ENCODE measurements around the gene NEO1. TPM values are rescaled to one million over a fixed set of nuclear protein-coding genes. Genes with fewer than 3 reads are reported as not detected.
A peak's percentile ranks its signal among the peaks of the same experiment; 100 is the strongest.

Gene NEO1
- total and polyA plus RNA-seq, 7 donors = 2.5 to 33.3 (median 22.5) TPM

GRCh38 chr15:73005446-73005845 is 46.8 kb upstream of the NEO1 start:
- Histone ChIP-seq H3K4me1 (peaks cover 23% of the 10 kb centered on the region), H3K36me3 (ENCODE audit: insufficient read depth in 1 of 2, low read depth in 1 of 2) (no peaks in the 10 kb centered on the region), H3K4me3 (no peak overlapping the region), H3K9me3 (no peaks in the 10 kb centered on the region), H3K27ac (no peak overlapping the region), H3K27me3 (ENCODE audit: insufficient read depth in 3 of 3, low read length in 2 of 3) (no peaks in the 10 kb centered on the region)
- DNase-seq = no peak
- ATAC-seq = no peak
- intact Hi-C loops (cut with DNase I) = no loop called here
- 94 to 95% (median 94%) methylated on average over 2 of the region's 2 CpGs for WGBS, 3 donors
- TF ChIP-seq CTCF (IDR thresholded peaks at IDR 0.05) = no peak

GRCh38 chr15:73006523-73006922 is 45.7 kb upstream of the NEO1 start:
- ATAC-seq (no peak), DNase-seq (no peak)
- Histone ChIP-seq H3K27me3 (ENCODE audit: insufficient read depth in 3 of 3, low read length in 2 of 3) (no peaks in the 10 kb centered on the region), H3K36me3 (ENCODE audit: insufficient read depth in 1 of 2, low read depth in 1 of 2) (no peaks in the 10 kb centered on the region), H3K27ac (no peak overlapping the region), H3K4me1 (peaks cover 21% of the 10 kb centered on the region), H3K9me3 (no peaks in the 10 kb centered on the region), H3K4me3 (no peak overlapping the region)
- WGBS, 3 donors = 68 to 74% (median 72%) methylated on average over 1 of the region's 1 CpG
- no peak for TF ChIP-seq CTCF (IDR thresholded peaks at IDR 0.05)
- intact Hi-C loops (cut with DNase I) = no loop called here

- Histone ChIP-seq H3K36me3 (ENCODE audit: insufficient read depth in 1 of 2, low read depth in 1 of 2) (no peaks in the 10 kb centered on the region), H3K4me1 (peaks cover 13% of the 10 kb centered on the region), H3K4me3 (no peak overlapping the region), H3K9me3 (no peaks in the 10 kb centered on the region), H3K27me3 (ENCODE audit: insufficient read depth in 3 of 3, low read length in 2 of 3) (no peaks in the 10 kb centered on the region), H3K27ac (peak overlapping the region; percentile 30)
- WGBS, 3 donors = 49 to 63% (median 58%) methylated on average over 13 of the region's 13 CpGs
- TF ChIP-seq CTCF (IDR thresholded peaks at IDR 0.05) = no peak
- intact Hi-C loops (cut with DNase I) = no loop called here
- DNase-seq = no peak
- peak in 3 of 4 donors; percentile 21 to 43 (median 28) for ATAC-seq
These were observed 42.9 kb upstream of the NEO1 start for GRCh38 chr15:73009066-73010056.

GRCh38 chr15:73010154-73011152 is 41.8 kb upstream of the NEO1 start:
- TF ChIP-seq CTCF (IDR thresholded peaks at IDR 0.05) = no peak
- H3K4me3 ChIP-seq = no peak overlapping the region
- intact Hi-C loops (cut with DNase I) = no loop called here
- H3K9me3 ChIP-seq = no peaks in the 10 kb centered on the region
- H3K36me3 ChIP-seq (ENCODE audit: insufficient read depth in 1 of 2, low read depth in 1 of 2) = no peaks in the 10 kb centered on the region
- DNase-seq (no peak), ATAC-seq (peak; percentile 74 to 86 (median 80))
- WGBS, 3 donors = 39 to 46% (median 43%) methylated on average over 10 of the region's 10 CpGs
- peak overlapping the region; percentile 30 for H3K27ac ChIP-seq
- H3K4me1 ChIP-seq = peaks cover 13% of the 10 kb centered on the region
- no peaks in the 10 kb centered on the region for H3K27me3 ChIP-seq (ENCODE audit: insufficient read depth in 3 of 3, low read length in 2 of 3)

All from psoas muscle (tissue), 8 donors.